Measurements from ENCODE around the gene RASGRF2.

- TF ChIP-seq EZH2phosphoT487 (IDR thresholded peaks at IDR 0.05; ENCODE audit: borderline replicate concordance, low read depth, low read length) (no peak), CTCF (conservative IDR thresholded peaks at IDR 0.05; ENCODE audit: low read length) (no peak)
These were observed 211.6 kb downstream of the RASGRF2 start for GRCh38 chr5:81171769-81172168.
